ENCODE results near the gene HCFC1R1.

Gene HCFC1R1

GRCh38 chr16:3020247-3020603, 3.5 kb downstream of the HCFC1R1 start, which contains the start of gene TNFRSF12A:
Gene TNFRSF12A (plus strand): TSS chr16:3020368. CDS start chr16:3020398, 30 bp downstream.
- 0 out of 2 replicates have a peak, but pooled peaks cover 7% of the 10 kb centered on the region for H3F3A ChIP-seq (ENCODE audit: insufficient read depth, low read length)
- peak within 1 kb of the TSS; percentile 6; the same call in 1 of the 2 replicates for H3K9ac ChIP-seq (ENCODE audit: low read length)
- H2AFZ ChIP-seq (ENCODE audit: low read length) = peak within 1 kb of the TSS; percentile 80
- H4K20me1 ChIP-seq (ENCODE audit: insufficient read depth, low read length) = no peaks in the 10 kb centered on the region
- no peaks in the 10 kb centered on the region for H3K9me2 ChIP-seq (replicated peaks; ENCODE audit: insufficient read depth, low read length)
- DNase-seq = peak; percentile 83
- H3K79me2 ChIP-seq (ENCODE audit: low read length) = no peaks in the 10 kb centered on the region
- peak within 1 kb of the TSS; percentile 66 for H3K4me3 ChIP-seq (ENCODE audit: low read length)
- H3K27ac ChIP-seq (ENCODE audit: low read length) = no peak within 1 kb of the TSS
- peak within 1 kb of the TSS; percentile 91 for H3K4me2 ChIP-seq (ENCODE audit: low read depth, low read length)
- H3K9me3 ChIP-seq (replicated peaks; ENCODE audit: insufficient read depth, low read length) = no peaks in the 10 kb centered on the region
- H3K4me1 ChIP-seq (ENCODE audit: low read length) = 0 out of 2 replicates have a peak, but pooled peaks cover 4% of the 10 kb centered on the region
- no peaks in the 10 kb centered on the region for H3K36me3 ChIP-seq (replicated peaks; ENCODE audit: insufficient read depth, low read length)
- H3K27me3 ChIP-seq (replicated peaks; ENCODE audit: insufficient read depth, low read length) = peaks cover 36% of the 10 kb centered on the region
- TF ChIP-seq EZH2 (optimal IDR thresholded peaks at IDR 0.05; ENCODE audit: low read depth, low read length) = no peak
- no peak for TF ChIP-seq EZH2phosphoT487 (IDR thresholded peaks at IDR 0.05; ENCODE audit: low read length)
- no peak for TF ChIP-seq CTCF (IDR thresholded peaks at IDR 0.05; ENCODE audit: low read length)

- H3K9me3 ChIP-seq (replicated peaks; ENCODE audit: insufficient read depth, low read length) = no peaks in the 10 kb centered on the region
- H3K27ac ChIP-seq (ENCODE audit: low read length) = no peak overlapping the region
- H3K36me3 ChIP-seq (replicated peaks; ENCODE audit: insufficient read depth, low read length) = no peaks in the 10 kb centered on the region
- H3F3A ChIP-seq (ENCODE audit: insufficient read depth, low read length) = 0 out of 2 replicates have a peak, but pooled peaks cover 7% of the 10 kb centered on the region
- 0 out of 2 replicates have a peak overlapping the region, but pooled peaks have one; percentile 6 for H3K9ac ChIP-seq (ENCODE audit: low read length)
- no peaks in the 10 kb centered on the region for H3K79me2 ChIP-seq (ENCODE audit: low read length)
- H3K4me2 ChIP-seq (ENCODE audit: low read depth, low read length) = peak overlapping the region; percentile 91; the same call in 1 of the 2 replicates
- peak overlapping the region; percentile 80 for H2AFZ ChIP-seq (ENCODE audit: low read length)
- H3K27me3 ChIP-seq (replicated peaks; ENCODE audit: insufficient read depth, low read length) = peaks cover 41% of the 10 kb centered on the region
- H3K9me2 ChIP-seq (replicated peaks; ENCODE audit: insufficient read depth, low read length) = no peaks in the 10 kb centered on the region
- no peaks in the 10 kb centered on the region for H4K20me1 ChIP-seq (ENCODE audit: insufficient read depth, low read length)
- 0 out of 2 replicates have a peak, but pooled peaks cover 4% of the 10 kb centered on the region for H3K4me1 ChIP-seq (ENCODE audit: low read length)
- DNase-seq = no peak
- TF ChIP-seq CTCF (IDR thresholded peaks at IDR 0.05; ENCODE audit: low read length) (no peak), EZH2 (optimal IDR thresholded peaks at IDR 0.05; ENCODE audit: low read depth, low read length) (no peak), EZH2phosphoT487 (IDR thresholded peaks at IDR 0.05; ENCODE audit: low read length) (no peak)
- peak overlapping the region; percentile 66 for H3K4me3 ChIP-seq (ENCODE audit: low read length)
Measured at GRCh38 chr16:3019594-3020246, 4.0 kb downstream of the HCFC1R1 start.

- Histone ChIP-seq H3K4me2 (ENCODE audit: low read depth, low read length) (no peak within 1 kb of the TSS), H3K36me3 (replicated peaks; ENCODE audit: insufficient read depth, low read length) (no peaks in the 10 kb centered on the region), H3K27ac (ENCODE audit: low read length) (no peak within 1 kb of the TSS), H3K9me2 (replicated peaks; ENCODE audit: insufficient read depth, low read length) (no peaks in the 10 kb centered on the region), H3F3A (ENCODE audit: insufficient read depth, low read length) (0 out of 2 replicates have a peak, but pooled peaks cover 6% of the 10 kb centered on the region), H2AFZ (ENCODE audit: low read length) (no peak within 1 kb of the TSS), H4K20me1 (ENCODE audit: insufficient read depth, low read length) (no peaks in the 10 kb centered on the region), H3K27me3 (replicated peaks; ENCODE audit: insufficient read depth, low read length) (peaks cover 58% of the 10 kb centered on the region), H3K9ac (ENCODE audit: low read length) (no peak within 1 kb of the TSS), H3K9me3 (replicated peaks; ENCODE audit: insufficient read depth, low read length) (no peaks in the 10 kb centered on the region), H3K4me1 (ENCODE audit: low read length) (0 out of 2 replicates have a peak, but pooled peaks cover 4% of the 10 kb centered on the region), H3K4me3 (ENCODE audit: low read length) (no peak within 1 kb of the TSS), H3K79me2 (ENCODE audit: low read length) (no peaks in the 10 kb centered on the region)
- DNase-seq = no peak
- TF ChIP-seq EZH2 (optimal IDR thresholded peaks at IDR 0.05; ENCODE audit: low read depth, low read length) (no peak), CTCF (IDR thresholded peaks at IDR 0.05; ENCODE audit: low read length) (0 out of 2 replicates have a peak, but pooled peaks have one; percentile 6)
Measured at GRCh38 chr16:3017794-3018506, 5.8 kb downstream of the HCFC1R1 start, which contains the start of gene CLDN6. Gene CLDN6 (minus strand): TSS chr16:3018183. CDS start chr16:3016021, 2,162 bp downstream.
